Tibial nerve (tissue), 4 donors: ENCODE results near the gene PTPRM. TPM values are rescaled to one million over a fixed set of nuclear protein-coding genes. Genes with fewer than 3 reads are reported as not detected.

ENCODE experiments used
- DNase-seq, 2 donors: peaks; one replicate each; pipeline ENCODE4 v3.0.0-alpha.2; 2019; ENCODE audit warnings: low spot score in 2 of 2
- H3K27ac ChIP-seq, 4 donors: fragments of 200-600 bp; sonication (generic) in 3 of 4; one replicate each; pipeline ENCODE4 v1.5.1; 2017 to 2019; ENCODE audit warnings: mild to moderate bottlenecking in 1 of 4
- H3K27me3 ChIP-seq, 2 donors: fragments of 200-600 bp; sonication (generic) in 1 of 2; one replicate each; pipeline versions ENCODE4 v1.5.1 to v1.6.0; 2017 to 2019
- H3K36me3 ChIP-seq, 3 donors: fragments of 200-600 bp; sonication (generic); one replicate each; pipeline ENCODE4 v1.5.1; 2018 to 2019
- H3K4me1 ChIP-seq, 4 donors: fragments of 200-600 bp; sonication (generic) in 3 of 4; one replicate each; pipeline ENCODE4 v1.5.1; 2017 to 2019
- H3K4me3 ChIP-seq, 4 donors: fragments of 200-600 bp; sonication (generic) in 3 of 4; one replicate each; pipeline ENCODE4 v1.5.1; 2017 to 2019; ENCODE audit warnings: mild to moderate bottlenecking in 1 of 4, moderate library complexity in 1 of 4
- H3K9me3 ChIP-seq, 4 donors: fragments of 200-600 bp; sonication (generic) in 3 of 4; one replicate each; pipeline ENCODE4 v1.5.1; 2017 to 2019
- EP300 ChIP-seq, 2 donors: sonication (generic); formaldehyde crosslinking; IDR thresholded peaks; one replicate each; pipeline ENCODE4 v1.6.1; 2017; ENCODE audit warnings: antibody characterized with exemption in 2 of 2, mild to moderate bottlenecking in 1 of 2
- POLR2A ChIP-seq, 2 donors: fragments of 450-650 bp; IDR thresholded peaks; one replicate each; pipeline ENCODE4 v1.6.1; 2017; ENCODE audit warnings: antibody characterized with exemption in 2 of 2, mild to moderate bottlenecking in 2 of 2, moderate library complexity in 2 of 2
- WGBS, 2 donors: methylation state at CpG; one replicate each; pipeline ENCODE4 v1.1.5; 2018; 5-methylcytosine and 5-hydroxymethylcytosine counted together
- total RNA-seq, 4 donors: library from RNA; depleted of rRNA; stranded (reverse); fragments of >200 nt; gene quantifications; one replicate each; pipeline ENCODE4 v1.1.0, GENCODE V29; 2016
- TF ChIP-seq, protein P1 (sequence below), 5 experiments: fragments of 200-600 bp in 3 of 5; fragments of 450-650 bp in 2 of 5; sonication (generic) in 3 of 5; IDR thresholded peaks; one replicate each; pipeline ENCODE4 v1.5.1; 2016 to 2019; ENCODE audit warnings: antibody characterized with exemption in 5 of 5, mild to moderate bottlenecking in 3 of 5, moderate library complexity in 2 of 5

Gene PTPRM
- total RNA-seq, 4 donors from 2014 or later, result 62.2 to 92.4 (median 80.7) TPM

DNA sequence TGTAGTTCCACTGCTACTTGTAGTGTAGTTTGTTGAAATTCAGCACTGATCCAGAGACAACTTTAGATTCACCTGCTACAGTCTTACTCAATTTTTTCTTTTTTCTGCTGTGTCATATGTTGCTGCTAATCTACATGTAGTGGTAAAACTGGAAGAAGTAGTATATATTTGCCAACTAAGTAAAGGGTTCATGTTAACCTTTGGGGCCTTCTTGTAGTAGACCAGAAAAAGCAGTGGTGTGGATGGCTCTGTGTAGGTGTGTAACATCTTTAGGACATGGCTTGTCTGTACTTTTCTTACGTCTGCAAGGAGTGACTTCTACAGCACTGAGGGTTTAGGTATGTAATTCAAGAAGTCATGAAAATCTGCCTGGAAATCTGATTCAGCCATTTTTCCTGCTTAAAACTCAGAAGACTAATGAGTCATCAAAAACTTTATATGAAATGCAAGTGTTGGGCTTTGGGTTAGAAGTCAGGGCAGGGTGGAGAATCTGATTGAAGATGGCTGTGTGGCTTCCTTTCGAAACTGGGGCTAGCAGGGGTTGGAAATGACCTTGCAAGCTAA, 8.4 kb downstream of the PTPRM start:
- Histone ChIP-seq H3K27ac (no peak overlapping the region), H3K36me3 (no peaks in the 10 kb centered on the region), H3K27me3 (no peaks in the 10 kb centered on the region), H3K4me3 (no peak overlapping the region), H3K9me3 (no peaks in the 10 kb centered on the region), H3K4me1 (peaks cover 0 to 6% (median 0%) of the 10 kb centered on the region in 4 donors)
- no peak for TF ChIP-seq POLR2A (IDR thresholded peaks at IDR 0.05)
- no peak for TF ChIP-seq EP300 (IDR thresholded peaks at IDR 0.05)
- TF ChIP-seq, protein P1, sequence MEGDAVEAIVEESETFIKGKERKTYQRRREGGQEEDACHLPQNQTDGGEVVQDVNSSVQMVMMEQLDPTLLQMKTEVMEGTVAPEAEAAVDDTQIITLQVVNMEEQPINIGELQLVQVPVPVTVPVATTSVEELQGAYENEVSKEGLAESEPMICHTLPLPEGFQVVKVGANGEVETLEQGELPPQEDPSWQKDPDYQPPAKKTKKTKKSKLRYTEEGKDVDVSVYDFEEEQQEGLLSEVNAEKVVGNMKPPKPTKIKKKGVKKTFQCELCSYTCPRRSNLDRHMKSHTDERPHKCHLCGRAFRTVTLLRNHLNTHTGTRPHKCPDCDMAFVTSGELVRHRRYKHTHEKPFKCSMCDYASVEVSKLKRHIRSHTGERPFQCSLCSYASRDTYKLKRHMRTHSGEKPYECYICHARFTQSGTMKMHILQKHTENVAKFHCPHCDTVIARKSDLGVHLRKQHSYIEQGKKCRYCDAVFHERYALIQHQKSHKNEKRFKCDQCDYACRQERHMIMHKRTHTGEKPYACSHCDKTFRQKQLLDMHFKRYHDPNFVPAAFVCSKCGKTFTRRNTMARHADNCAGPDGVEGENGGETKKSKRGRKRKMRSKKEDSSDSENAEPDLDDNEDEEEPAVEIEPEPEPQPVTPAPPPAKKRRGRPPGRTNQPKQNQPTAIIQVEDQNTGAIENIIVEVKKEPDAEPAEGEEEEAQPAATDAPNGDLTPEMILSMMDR (IDR thresholded peaks at IDR 0.05), result no peak
- WGBS, 2 donors, result 78 to 82% methylated on average over 2 of the region's 2 CpGs
- no peak for DNase-seq

DNA sequence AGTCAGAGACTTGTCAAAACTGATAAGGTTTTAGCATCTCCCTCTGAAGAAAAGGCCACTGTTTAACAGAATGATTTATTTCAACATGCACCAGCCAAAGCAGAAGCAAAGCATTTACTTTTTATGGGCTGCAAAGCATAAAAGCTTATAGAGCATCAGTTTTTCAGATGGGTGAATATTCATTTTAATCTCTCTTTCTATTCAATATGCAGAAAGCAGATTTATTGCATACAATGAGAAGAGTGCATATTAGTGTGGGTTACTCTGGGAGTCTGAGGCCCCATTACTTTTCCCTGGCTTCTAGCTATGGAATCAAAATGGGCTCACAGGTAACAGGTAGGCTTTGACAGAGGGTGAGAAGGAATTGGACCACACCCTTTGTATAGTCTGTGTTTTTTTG, 9.0 kb downstream of the PTPRM start:
- DNase-seq, result no peak
- no peaks in the 10 kb centered on the region for H3K27me3 ChIP-seq
- no peak overlapping the region for H3K27ac ChIP-seq
- TF ChIP-seq EP300 (IDR thresholded peaks at IDR 0.05) (no peak), POLR2A (IDR thresholded peaks at IDR 0.05) (no peak)
- TF ChIP-seq, protein P1 (IDR thresholded peaks at IDR 0.05), result no peak
- peaks cover 0 to 6% (median 0%) of the 10 kb centered on the region in 4 donors for H3K4me1 ChIP-seq
- no peak overlapping the region for H3K4me3 ChIP-seq
- H3K9me3 ChIP-seq, result no peaks in the 10 kb centered on the region
- no peaks in the 10 kb centered on the region for H3K36me3 ChIP-seq

DNA sequence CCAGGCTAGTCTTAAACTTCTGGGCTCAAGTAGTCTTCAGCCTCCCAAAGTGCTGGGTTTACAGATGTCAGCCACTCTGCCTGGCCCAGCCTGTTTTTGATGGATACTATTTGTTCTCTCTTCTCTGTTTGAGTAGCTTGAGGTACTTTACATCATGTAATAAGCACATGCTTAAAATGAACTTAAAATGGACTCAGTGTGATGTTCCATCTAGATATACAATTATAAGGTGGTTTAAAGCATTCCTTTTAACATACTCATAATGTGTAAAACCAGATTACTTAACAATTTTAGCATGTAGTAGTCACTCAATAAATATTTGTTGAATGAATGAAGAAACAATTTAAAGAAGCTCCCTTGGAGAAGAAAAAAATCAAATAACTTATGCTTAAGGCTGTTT, 9.6 kb downstream of the PTPRM start:
- H3K36me3 ChIP-seq, result no peaks in the 10 kb centered on the region
- no peaks in the 10 kb centered on the region for H3K27me3 ChIP-seq
- TF ChIP-seq, protein P1 (IDR thresholded peaks at IDR 0.05), result no peak
- TF ChIP-seq EP300 (IDR thresholded peaks at IDR 0.05) (no peak), POLR2A (IDR thresholded peaks at IDR 0.05) (no peak)
- no peak overlapping the region for H3K27ac ChIP-seq
- no peak for DNase-seq
- H3K4me3 ChIP-seq, result no peak overlapping the region
- no peaks in the 10 kb centered on the region for H3K9me3 ChIP-seq
- H3K4me1 ChIP-seq, result peaks cover 0 to 6% (median 0%) of the 10 kb centered on the region in 4 donors

DNA sequence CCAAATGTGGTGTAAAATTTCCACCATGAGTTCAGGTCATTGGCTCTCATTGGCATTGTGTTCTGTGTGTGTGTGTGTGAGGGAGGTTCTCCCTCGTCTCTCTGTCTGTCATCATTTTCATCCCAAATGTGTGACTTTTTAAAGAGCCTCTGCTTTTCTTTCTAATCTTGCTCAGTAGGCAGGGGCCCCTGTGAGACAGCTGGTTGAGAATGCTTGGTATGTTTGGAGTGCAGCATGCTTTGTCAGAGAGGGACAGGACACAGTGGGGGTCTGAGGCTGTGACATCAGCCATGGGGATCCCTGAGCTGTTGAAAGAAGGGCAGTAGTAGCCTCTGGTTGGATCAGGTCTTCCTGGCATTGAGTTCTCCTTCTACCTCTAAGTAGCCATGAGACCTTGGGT, 10.6 kb downstream of the PTPRM start:
- H3K27me3 ChIP-seq, result no peaks in the 10 kb centered on the region
- no peak overlapping the region for H3K4me3 ChIP-seq
- no peak for DNase-seq
- no peak for TF ChIP-seq EP300 (IDR thresholded peaks at IDR 0.05)
- no peak for TF ChIP-seq POLR2A (IDR thresholded peaks at IDR 0.05)
- TF ChIP-seq, protein P1 (IDR thresholded peaks at IDR 0.05), result no peak
- peaks cover 0 to 6% (median 0%) of the 10 kb centered on the region in 4 donors for H3K4me1 ChIP-seq
- 39 to 57% methylated on average over 1 of the region's 1 CpG for WGBS, 2 donors
- H3K27ac ChIP-seq, result no peak overlapping the region
- no peaks in the 10 kb centered on the region for H3K36me3 ChIP-seq
- no peaks in the 10 kb centered on the region for H3K9me3 ChIP-seq

DNA sequence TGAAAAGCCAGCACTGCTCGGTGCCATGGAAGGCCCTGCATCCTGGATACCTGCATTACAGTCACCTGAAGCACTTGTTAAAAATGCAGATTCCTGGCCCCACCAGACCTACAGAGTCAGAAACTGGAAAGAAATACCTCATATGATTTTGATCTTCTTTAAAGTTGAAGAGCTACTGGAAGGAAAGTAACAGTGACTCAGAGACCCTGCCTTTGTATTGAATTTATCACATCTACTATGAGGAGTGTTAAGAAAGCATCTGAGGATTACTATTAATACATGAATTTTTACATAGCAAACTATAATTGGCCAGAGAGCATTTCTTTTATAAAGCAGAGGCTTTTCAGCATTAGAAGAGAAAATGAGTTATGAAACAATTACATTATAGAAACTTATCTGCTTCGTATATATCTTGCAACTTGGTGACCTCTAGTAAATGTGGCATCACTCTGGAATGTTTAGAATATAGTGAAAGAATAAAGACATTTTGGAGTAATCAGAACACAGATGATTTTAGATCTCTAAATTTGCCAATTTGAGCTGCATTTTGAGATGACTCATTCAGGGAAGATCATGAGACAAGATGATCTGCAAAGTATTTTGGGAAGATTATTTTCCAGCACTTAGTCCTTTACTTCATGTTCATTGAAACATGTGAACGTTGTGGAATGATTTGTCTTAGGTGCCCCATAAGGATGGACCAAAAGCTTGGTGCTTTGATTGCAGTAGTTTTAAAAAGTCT, 12.2 kb downstream of the PTPRM start:
- TF ChIP-seq POLR2A (IDR thresholded peaks at IDR 0.05) (no peak), EP300 (IDR thresholded peaks at IDR 0.05) (no peak)
- TF ChIP-seq, protein P1 (IDR thresholded peaks at IDR 0.05), result no peak
- H3K9me3 ChIP-seq, result no peaks in the 10 kb centered on the region
- no peak for DNase-seq
- no peaks in the 10 kb centered on the region for H3K36me3 ChIP-seq
- H3K4me1 ChIP-seq, result peaks cover 0 to 6% (median 0%) of the 10 kb centered on the region in 4 donors
- WGBS, 2 donors, result 57 to 70% methylated on average over 3 of the region's 3 CpGs
- no peak overlapping the region for H3K4me3 ChIP-seq
- H3K27me3 ChIP-seq, result no peaks in the 10 kb centered on the region
- H3K27ac ChIP-seq, result no peak overlapping the region
